KMS-11 (cell line): ENCODE measurements around the gene IFT172.
"Not testable (repeated sequence)": the region's sequence is repeated elsewhere in the genome, so short reads cannot be mapped to it uniquely, and the experiment has no call there.

Experiments
- H2AFZ ChIP-seq: fragments of 200-600 bp; sonication (generic); 2 replicates; pipeline ENCODE4 v1.6.1; 2016; ENCODE audit warnings: antibody characterized with exemption, mixed run types, low read depth
- H3K27ac ChIP-seq: fragments of 200-600 bp; sonication (generic); 2 replicates; pipeline ENCODE4 v1.6.1; 2016; ENCODE audit warnings: mild to moderate bottlenecking, mixed run types
- H3K27me3 ChIP-seq: fragments of 200-600 bp; sonication (generic); 2 replicates; pipeline ENCODE4 v1.6.1; 2017; ENCODE audit warnings: mild to moderate bottlenecking, low read depth, mixed run types, moderate library complexity; ENCODE audit not compliant: insufficient read depth
- H3K36me3 ChIP-seq: fragments of 200-600 bp; sonication (generic); 2 replicates; pipeline ENCODE4 v1.6.1; 2017; ENCODE audit warnings: mild to moderate bottlenecking, mixed run types; ENCODE audit not compliant: insufficient read depth
- H3K4me1 ChIP-seq: fragments of 200-600 bp; sonication (generic); 2 replicates; pipeline ENCODE4 v1.6.1; 2016; ENCODE audit warnings: mild to moderate bottlenecking, low read depth, mixed run types; ENCODE audit not compliant: poor library complexity, severe bottlenecking
- H3K4me2 ChIP-seq: fragments of 200-600 bp; sonication (generic); 2 replicates; pipeline ENCODE4 v1.7.0; 2016; ENCODE audit warnings: mild to moderate bottlenecking, mixed run types
- H3K4me3 ChIP-seq: fragments of 200-600 bp; sonication (generic); IDR thresholded peaks from 2 replicates; pipeline ENCODE4 v1.6.1; 2017; ENCODE audit warnings: low read depth, low read length, mixed read lengths; ENCODE audit not compliant: insufficient read depth
- H3K79me2 ChIP-seq: fragments of 200-600 bp; sonication (generic); 2 replicates; pipeline ENCODE4 v1.6.1; 2016; ENCODE audit warnings: low read depth, mixed run types; ENCODE audit not compliant: insufficient read depth
- H3K9ac ChIP-seq: fragments of 200-600 bp; sonication (generic); 2 replicates; pipeline ENCODE4 v1.6.1; 2016; ENCODE audit warnings: mild to moderate bottlenecking, mixed run types
- H4K20me1 ChIP-seq: fragments of 200-600 bp; sonication (generic); 2 replicates; pipeline ENCODE4 v1.6.1; 2016; ENCODE audit warnings: mild to moderate bottlenecking, mixed run types; ENCODE audit not compliant: insufficient read depth
- TF ChIP-seq, protein P1 (sequence below): fragments of 200-600 bp; sonication (generic); conservative IDR thresholded peaks from 2 replicates; pipeline ENCODE4 v1.6.1; 2017; ENCODE audit warnings: low read depth, mild to moderate bottlenecking, antibody characterized with exemption, low read length, moderate library complexity, mixed read lengths

Gene IFT172, protein sequence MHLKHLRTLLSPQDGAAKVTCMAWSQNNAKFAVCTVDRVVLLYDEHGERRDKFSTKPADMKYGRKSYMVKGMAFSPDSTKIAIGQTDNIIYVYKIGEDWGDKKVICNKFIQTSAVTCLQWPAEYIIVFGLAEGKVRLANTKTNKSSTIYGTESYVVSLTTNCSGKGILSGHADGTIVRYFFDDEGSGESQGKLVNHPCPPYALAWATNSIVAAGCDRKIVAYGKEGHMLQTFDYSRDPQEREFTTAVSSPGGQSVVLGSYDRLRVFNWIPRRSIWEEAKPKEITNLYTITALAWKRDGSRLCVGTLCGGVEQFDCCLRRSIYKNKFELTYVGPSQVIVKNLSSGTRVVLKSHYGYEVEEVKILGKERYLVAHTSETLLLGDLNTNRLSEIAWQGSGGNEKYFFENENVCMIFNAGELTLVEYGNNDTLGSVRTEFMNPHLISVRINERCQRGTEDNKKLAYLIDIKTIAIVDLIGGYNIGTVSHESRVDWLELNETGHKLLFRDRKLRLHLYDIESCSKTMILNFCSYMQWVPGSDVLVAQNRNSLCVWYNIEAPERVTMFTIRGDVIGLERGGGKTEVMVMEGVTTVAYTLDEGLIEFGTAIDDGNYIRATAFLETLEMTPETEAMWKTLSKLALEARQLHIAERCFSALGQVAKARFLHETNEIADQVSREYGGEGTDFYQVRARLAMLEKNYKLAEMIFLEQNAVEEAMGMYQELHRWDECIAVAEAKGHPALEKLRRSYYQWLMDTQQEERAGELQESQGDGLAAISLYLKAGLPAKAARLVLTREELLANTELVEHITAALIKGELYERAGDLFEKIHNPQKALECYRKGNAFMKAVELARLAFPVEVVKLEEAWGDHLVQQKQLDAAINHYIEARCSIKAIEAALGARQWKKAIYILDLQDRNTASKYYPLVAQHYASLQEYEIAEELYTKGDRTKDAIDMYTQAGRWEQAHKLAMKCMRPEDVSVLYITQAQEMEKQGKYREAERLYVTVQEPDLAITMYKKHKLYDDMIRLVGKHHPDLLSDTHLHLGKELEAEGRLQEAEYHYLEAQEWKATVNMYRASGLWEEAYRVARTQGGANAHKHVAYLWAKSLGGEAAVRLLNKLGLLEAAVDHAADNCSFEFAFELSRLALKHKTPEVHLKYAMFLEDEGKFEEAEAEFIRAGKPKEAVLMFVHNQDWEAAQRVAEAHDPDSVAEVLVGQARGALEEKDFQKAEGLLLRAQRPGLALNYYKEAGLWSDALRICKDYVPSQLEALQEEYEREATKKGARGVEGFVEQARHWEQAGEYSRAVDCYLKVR (N-terminal part only)

DNA sequence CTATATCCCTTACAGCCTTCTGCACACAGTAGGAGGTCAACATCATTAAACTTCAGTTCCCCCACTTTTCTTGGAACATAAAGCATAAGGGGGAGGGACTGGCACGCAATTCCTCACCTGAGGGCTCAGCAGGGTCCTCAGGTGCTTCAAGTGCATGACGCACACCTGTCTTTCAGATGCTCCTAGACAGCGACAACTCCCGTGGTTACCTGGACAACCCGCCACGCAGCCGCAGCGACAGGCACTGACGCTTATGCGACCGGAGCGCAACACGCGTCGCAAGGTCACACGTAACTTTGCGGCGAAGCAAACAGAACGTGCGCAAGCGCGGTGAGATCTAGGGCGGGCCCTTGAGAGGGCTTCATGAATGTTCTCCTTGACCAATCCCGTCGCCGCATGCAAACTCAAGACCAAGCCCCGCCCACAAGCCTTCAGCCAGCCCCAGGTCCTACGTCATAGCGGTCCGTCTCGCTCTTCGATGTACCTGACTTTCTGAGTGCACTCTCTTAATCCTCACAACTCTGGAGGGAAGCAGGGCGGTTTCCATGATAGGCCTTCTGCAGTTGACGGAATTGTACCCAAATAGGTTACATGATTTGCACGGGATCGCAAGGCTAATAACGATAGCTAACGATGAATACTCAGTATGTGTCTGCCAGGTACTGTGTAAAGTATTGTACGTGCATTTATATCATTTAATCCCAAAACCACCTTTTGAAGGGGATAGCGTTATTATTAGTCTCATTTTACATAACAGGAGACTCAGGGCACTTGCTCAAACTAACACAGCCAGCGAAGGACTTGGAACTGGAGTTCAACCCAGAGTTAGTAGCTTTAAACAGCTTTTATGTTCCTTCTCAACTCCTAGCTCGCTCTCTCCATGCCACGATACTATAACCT, at the start of gene IFT172:
Gene IFT172 (minus strand): TSS at position 246 of the 900 bp plus-strand sequence. CDS start 90 bp downstream, at position 156.
- Histone ChIP-seq H4K20me1 (no peaks in the 10 kb centered on the region), H2AFZ (peak within 1 kb of the TSS; percentile 72), H3K4me3 (peak within 1 kb of the TSS; percentile 92), H3K79me2 (no peaks in the 10 kb centered on the region), H3K9ac (peak within 1 kb of the TSS; percentile 36; the same call in 1 of the 2 replicates), H3K27me3 (no peaks in the 10 kb centered on the region), H3K36me3 (no peaks in the 10 kb centered on the region), H3K27ac (peak within 1 kb of the TSS; percentile 46), H3K4me1 (peaks cover 10% of the 10 kb centered on the region), H3K4me2 (peak within 1 kb of the TSS; percentile 81)
- TF ChIP-seq, protein P1, sequence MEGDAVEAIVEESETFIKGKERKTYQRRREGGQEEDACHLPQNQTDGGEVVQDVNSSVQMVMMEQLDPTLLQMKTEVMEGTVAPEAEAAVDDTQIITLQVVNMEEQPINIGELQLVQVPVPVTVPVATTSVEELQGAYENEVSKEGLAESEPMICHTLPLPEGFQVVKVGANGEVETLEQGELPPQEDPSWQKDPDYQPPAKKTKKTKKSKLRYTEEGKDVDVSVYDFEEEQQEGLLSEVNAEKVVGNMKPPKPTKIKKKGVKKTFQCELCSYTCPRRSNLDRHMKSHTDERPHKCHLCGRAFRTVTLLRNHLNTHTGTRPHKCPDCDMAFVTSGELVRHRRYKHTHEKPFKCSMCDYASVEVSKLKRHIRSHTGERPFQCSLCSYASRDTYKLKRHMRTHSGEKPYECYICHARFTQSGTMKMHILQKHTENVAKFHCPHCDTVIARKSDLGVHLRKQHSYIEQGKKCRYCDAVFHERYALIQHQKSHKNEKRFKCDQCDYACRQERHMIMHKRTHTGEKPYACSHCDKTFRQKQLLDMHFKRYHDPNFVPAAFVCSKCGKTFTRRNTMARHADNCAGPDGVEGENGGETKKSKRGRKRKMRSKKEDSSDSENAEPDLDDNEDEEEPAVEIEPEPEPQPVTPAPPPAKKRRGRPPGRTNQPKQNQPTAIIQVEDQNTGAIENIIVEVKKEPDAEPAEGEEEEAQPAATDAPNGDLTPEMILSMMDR, result no peak

DNA sequence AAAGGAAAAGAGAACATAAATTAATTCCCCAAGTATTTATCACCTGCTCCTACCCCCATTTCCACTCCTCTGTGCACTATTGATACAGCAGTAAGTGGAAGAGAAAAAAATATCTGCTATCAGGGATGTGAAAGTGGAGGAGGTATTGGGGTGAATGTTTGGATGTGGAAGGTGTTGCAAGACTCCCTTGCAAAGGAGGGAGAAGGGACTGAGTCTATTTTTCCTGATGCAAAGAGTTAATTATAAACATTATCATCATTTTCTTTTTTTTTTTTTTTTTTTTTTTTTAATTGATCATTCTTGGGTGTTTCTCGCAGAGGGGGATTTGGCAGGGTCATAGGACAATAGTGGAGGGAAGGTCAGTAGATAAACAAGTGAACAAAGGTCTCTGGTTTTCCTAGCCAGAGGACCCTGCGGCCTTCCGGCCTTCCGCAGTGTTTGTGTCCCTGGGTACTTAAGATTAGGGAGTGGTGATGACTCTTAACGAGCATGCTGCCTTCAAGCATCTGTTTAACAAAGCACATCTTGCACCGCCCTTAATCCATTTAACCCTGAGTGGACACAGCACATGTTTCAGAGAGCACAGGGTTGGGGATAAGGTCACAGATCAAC, 49.4 kb upstream of the IFT172 start:
- not testable (repeated sequence) for H3K27me3 ChIP-seq, H3K36me3 ChIP-seq, H3K4me3 ChIP-seq, H3K4me1 ChIP-seq, H4K20me1 ChIP-seq, H3K79me2 ChIP-seq, H2AFZ ChIP-seq, H3K9ac ChIP-seq, H3K27ac ChIP-seq, H3K4me2 ChIP-seq

DNA sequence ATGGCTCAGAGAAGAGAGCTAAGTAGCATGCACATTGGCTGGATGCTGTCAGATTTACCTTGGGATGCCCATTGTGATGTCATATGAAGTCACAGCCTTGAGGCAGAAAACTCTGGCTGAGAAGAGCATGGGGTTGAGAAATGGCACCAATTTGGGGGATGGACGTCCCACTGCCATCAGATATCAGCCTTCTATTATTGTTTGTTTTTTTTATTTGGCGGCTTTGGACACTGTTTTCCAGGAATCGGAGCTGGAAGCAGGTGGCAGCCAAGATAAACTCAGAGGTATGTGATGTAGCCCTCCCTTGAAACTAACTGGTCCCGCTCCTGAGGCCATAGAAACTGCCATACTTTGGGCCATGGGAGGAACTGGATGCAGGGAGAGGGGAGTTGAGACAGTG, 47.7 kb upstream of the IFT172 start:
- Histone ChIP-seq H3K9ac (no peak overlapping the region), H4K20me1 (no peaks in the 10 kb centered on the region), H3K27ac (no peak overlapping the region), H3K79me2 (no peaks in the 10 kb centered on the region), H3K27me3 (no peaks in the 10 kb centered on the region), H3K4me1 (no peaks in the 10 kb centered on the region), H3K36me3 (no peaks in the 10 kb centered on the region), H3K4me2 (no peak overlapping the region), H3K4me3 (no peak overlapping the region), H2AFZ (no peak overlapping the region)
- TF ChIP-seq, protein P1, result no peak

DNA sequence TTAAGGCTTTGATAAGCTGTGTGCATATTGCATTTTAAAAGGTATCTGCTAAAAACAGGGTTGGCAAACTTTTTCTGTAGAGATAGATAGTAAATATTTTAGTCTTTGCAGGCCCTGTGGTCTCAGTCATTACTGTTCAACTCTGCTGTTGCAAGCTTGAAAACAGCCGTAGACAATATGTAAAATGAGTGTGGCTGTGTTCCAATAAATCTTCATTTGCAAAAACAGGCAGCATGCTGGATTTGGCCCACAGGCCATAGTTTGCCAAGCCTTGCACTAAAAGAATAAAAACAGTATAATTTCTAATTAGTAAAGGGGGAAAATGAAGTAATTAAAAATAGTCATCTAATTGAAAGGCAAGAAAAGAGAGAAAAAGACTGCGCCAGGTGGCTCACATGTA, 42.4 kb upstream of the IFT172 start:
- TF ChIP-seq, protein P1, result no peak
- Histone ChIP-seq H2AFZ (no peak overlapping the region), H4K20me1 (no peaks in the 10 kb centered on the region), H3K79me2 (no peaks in the 10 kb centered on the region), H3K27ac (no peak overlapping the region), H3K36me3 (no peaks in the 10 kb centered on the region), H3K4me3 (no peak overlapping the region), H3K27me3 (no peaks in the 10 kb centered on the region), H3K9ac (no peak overlapping the region), H3K4me2 (no peak overlapping the region), H3K4me1 (no peaks in the 10 kb centered on the region)
